ENCODE data around the gene ARPC1A. TPM values are rescaled to one million over a fixed set of nuclear protein-coding genes. Genes with fewer than 3 reads are reported as not detected.

The ARPC1A gene
- total RNA-seq, 3 donors from 2014 or later (not counting 1 experiment from before 2014, with no cell fraction given), result 38.1 to 48.1 (median 47.9) TPM

DNA sequence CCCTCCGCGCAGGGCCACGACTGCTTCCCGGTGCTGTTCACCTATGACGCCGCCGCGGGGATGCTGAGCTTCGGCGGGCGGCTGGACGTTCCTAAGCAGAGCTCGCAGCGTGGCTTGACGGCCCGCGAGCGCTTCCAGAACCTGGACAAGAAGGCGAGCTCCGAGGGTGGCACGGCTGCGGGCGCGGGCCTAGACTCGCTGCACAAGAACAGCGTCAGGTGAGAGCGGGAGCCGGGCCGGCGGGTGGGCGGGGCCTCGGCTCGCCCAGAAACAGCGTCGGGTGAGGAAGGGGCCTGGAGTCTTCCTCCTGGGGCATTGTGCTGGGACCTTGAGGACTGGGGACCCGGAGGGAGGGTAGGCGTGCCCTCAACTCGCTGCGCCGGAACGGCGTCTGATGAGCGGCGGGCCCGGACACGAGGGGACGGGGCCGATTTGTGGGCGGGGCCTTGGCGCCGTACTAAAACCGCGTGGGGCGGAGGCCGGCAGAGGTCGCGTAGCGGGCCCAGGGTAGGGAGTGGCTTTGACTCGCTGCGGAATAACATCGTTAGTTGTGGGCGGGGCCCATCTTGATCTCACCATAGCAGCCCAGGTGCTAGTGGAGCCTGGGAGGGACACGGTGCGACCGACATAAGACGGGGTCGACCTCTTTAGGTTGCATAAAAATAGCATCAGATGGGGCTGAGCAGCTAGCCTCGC lies 67.1 kb downstream of the ARPC1A start:
- H3K27ac Mint-ChIP-seq, result peak overlapping the region; percentile 80 to 87
- TF ChIP-seq, protein P1, sequence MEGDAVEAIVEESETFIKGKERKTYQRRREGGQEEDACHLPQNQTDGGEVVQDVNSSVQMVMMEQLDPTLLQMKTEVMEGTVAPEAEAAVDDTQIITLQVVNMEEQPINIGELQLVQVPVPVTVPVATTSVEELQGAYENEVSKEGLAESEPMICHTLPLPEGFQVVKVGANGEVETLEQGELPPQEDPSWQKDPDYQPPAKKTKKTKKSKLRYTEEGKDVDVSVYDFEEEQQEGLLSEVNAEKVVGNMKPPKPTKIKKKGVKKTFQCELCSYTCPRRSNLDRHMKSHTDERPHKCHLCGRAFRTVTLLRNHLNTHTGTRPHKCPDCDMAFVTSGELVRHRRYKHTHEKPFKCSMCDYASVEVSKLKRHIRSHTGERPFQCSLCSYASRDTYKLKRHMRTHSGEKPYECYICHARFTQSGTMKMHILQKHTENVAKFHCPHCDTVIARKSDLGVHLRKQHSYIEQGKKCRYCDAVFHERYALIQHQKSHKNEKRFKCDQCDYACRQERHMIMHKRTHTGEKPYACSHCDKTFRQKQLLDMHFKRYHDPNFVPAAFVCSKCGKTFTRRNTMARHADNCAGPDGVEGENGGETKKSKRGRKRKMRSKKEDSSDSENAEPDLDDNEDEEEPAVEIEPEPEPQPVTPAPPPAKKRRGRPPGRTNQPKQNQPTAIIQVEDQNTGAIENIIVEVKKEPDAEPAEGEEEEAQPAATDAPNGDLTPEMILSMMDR (IDR thresholded peaks at IDR 0.05), result no peak
- peaks cover 62% of the 10 kb centered on the region for H3K36me3 ChIP-seq (ENCODE audit: control insufficient read depth, insufficient read depth, low read length)
- peak overlapping the region; percentile 86 for H3K4me3 Mint-ChIP-seq
- no peaks in the 10 kb centered on the region for H3K9me3 Mint-ChIP-seq
- DNase-seq (peak; percentile 73 to 90), ATAC-seq (peak; percentile 93 to 94 (median 93))
- H3K4me1 Mint-ChIP-seq, result peaks cover 11 to 23% of the 10 kb centered on the region in 2 donors
- intact Hi-C loops (cut with micrococcal nuclease), result loop anchor here (2.0 kb wide), 1 partner anchor 16 kb away; the partner anchor contains the start of genes BUD31 and PDAP1
- H3K27ac ChIP-seq (ENCODE audit: low read length), result peak overlapping the region; percentile 62
- H3K27me3 ChIP-seq (ENCODE audit: control insufficient read depth, insufficient read depth, low read length), result no peaks in the 10 kb centered on the region
- H3K36me3 Mint-ChIP-seq, result no peaks in the 10 kb centered on the region
- H3K4me1 ChIP-seq (ENCODE audit: control insufficient read depth, insufficient read depth, low read length), result peaks cover 23% of the 10 kb centered on the region
- no peaks in the 10 kb centered on the region for H3K27me3 Mint-ChIP-seq (ENCODE audit: low read depth in 2 of 2)
- no peaks in the 10 kb centered on the region for H3K9me3 ChIP-seq (ENCODE audit: control insufficient read depth, insufficient read depth, low read length)
- 27% methylated on average over 68 of the region's 68 CpGs for WGBS (ENCODE audit: insufficient coverage)
- peak overlapping the region; percentile 45 for H3K4me3 ChIP-seq (ENCODE audit: low read length)

DNA sequence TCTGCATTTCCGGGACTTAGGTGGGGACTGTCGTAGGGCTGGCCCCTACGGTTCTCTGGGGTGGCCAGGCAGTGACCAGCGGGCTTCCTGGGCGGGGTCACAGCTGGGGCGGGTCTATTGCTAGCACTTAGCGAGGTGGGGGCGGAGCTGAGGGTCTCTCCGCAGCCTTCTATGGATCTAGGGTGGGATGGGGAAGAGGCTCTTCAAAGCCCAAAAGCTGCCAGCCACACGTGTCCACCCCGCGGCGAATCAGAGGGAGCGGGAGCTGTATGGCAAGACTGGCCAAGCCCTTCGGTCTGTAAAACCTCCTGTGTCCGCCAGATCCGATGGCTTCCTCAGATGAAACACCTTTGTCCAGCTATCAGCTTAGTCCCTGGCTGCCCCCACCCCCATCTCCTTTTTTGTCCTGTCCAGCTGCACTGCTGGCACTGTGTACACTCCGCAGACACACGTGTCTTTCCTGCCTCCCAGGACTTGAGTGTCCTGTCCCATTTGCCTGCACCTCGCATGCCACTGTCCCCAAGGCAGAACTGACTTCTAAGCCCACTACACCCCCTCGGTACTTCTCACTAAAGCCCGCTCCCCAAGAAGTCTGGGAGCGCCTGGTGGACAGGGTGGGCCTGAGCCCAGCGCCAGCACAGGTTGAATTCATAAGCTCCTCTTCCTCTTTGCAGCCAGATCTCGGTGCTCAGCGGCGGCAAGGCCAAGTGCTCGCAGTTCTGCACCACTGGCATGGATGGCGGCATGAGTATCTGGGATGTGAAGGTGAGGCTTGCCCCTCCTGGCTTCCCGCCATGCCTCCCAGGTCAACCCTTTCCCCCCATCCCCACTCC lies 67.9 kb downstream of the ARPC1A start:
- Mint-ChIP-seq H3K27ac (peak overlapping the region; percentile 80 to 87), H3K9me3 (no peaks in the 10 kb centered on the region), H3K36me3 (no peaks in the 10 kb centered on the region), H3K4me1 (peaks cover 19 to 31% of the 10 kb centered on the region in 2 donors), H3K4me3 (peak overlapping the region; percentile 86), H3K27me3 (ENCODE audit: low read depth in 2 of 2) (no peaks in the 10 kb centered on the region)
- H3K36me3 ChIP-seq (ENCODE audit: control insufficient read depth, insufficient read depth, low read length), result peaks cover 61% of the 10 kb centered on the region
- ATAC-seq, result peak in 1 of 3 donors; percentile 60
- peak overlapping the region; percentile 45 for H3K4me3 ChIP-seq (ENCODE audit: low read length)
- H3K27ac ChIP-seq (ENCODE audit: low read length), result peak overlapping the region; percentile 62
- TF ChIP-seq, protein P1 (IDR thresholded peaks at IDR 0.05), result no peak
- WGBS (ENCODE audit: insufficient coverage), result 72% methylated on average over 25 of the region's 30 CpGs
- no peaks in the 10 kb centered on the region for H3K9me3 ChIP-seq (ENCODE audit: control insufficient read depth, insufficient read depth, low read length)
- no peaks in the 10 kb centered on the region for H3K27me3 ChIP-seq (ENCODE audit: control insufficient read depth, insufficient read depth, low read length)
- H3K4me1 ChIP-seq (ENCODE audit: control insufficient read depth, insufficient read depth, low read length), result peaks cover 23% of the 10 kb centered on the region
- intact Hi-C loops (cut with micrococcal nuclease), result loop anchor here (2.0 kb wide), 1 partner anchor 15 kb away; the partner anchor contains the start of genes BUD31 and PDAP1
- DNase-seq, result no peak

DNA sequence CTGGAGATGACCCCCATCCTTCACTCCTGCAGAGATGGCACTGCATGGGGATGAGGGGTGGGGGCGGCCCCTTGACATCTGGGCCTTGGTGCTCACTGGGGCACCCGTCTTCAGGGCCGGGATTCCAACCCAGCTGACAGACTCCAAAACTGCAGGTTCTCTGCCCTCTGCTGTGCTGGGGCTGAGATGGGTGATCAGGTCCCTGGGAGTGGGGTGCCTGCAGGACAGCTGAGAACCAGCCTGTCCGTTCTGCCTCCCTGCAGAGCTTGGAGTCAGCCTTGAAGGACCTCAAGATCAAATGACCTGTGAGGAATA lies 68.4 kb downstream of the ARPC1A start:
- H3K36me3 ChIP-seq (ENCODE audit: control insufficient read depth, insufficient read depth, low read length), result peaks cover 59% of the 10 kb centered on the region
- H3K4me1 ChIP-seq (ENCODE audit: control insufficient read depth, insufficient read depth, low read length), result peaks cover 23% of the 10 kb centered on the region
- no peak overlapping the region for H3K4me3 ChIP-seq (ENCODE audit: low read length)
- ATAC-seq (no peak), DNase-seq (no peak)
- H3K9me3 ChIP-seq (ENCODE audit: control insufficient read depth, insufficient read depth, low read length), result no peaks in the 10 kb centered on the region
- intact Hi-C loops (cut with micrococcal nuclease), result no loop called here
- 92% methylated on average over 4 of the region's 4 CpGs for WGBS (ENCODE audit: insufficient coverage)
- no peaks in the 10 kb centered on the region for H3K27me3 ChIP-seq (ENCODE audit: control insufficient read depth, insufficient read depth, low read length)
- H3K4me1 Mint-ChIP-seq, result peaks cover 24 to 34% of the 10 kb centered on the region in 2 donors
- H3K27ac ChIP-seq (ENCODE audit: low read length), result no peak overlapping the region
- H3K36me3 Mint-ChIP-seq, result no peaks in the 10 kb centered on the region
- TF ChIP-seq, protein P1 (IDR thresholded peaks at IDR 0.05), result no peak
- peak overlapping the region; percentile 80 to 87 for H3K27ac Mint-ChIP-seq
- H3K9me3 Mint-ChIP-seq, result no peaks in the 10 kb centered on the region
- no peaks in the 10 kb centered on the region for H3K27me3 Mint-ChIP-seq (ENCODE audit: low read depth in 2 of 2)
- no peak overlapping the region for H3K4me3 Mint-ChIP-seq
